ACC112 (cell line): ENCODE results near the gene SIK3.

Experiments used
- H2AFZ ChIP-seq: fragments of 200-600 bp; sonication (generic); one replicate; pipeline ENCODE4 v1.6.0; 2017; ENCODE audit warnings: antibody characterized with exemption, low read length; ENCODE audit not compliant: unreplicated experiment
- H3K27ac ChIP-seq: fragments of 200-600 bp; sonication (generic); 2 replicates; pipeline ENCODE4 v1.5.1; 2014; ENCODE audit warnings: low read depth, mild to moderate bottlenecking, antibody characterized with exemption, low read length, moderate library complexity
- H3K27me3 ChIP-seq: fragments of 200-600 bp; sonication (generic); 2 replicates; pipeline ENCODE4 v1.6.1; 2014; ENCODE audit warnings: mild to moderate bottlenecking, antibody characterized with exemption, low read length, moderate library complexity, mixed read lengths; ENCODE audit not compliant: insufficient read depth
- H3K36me3 ChIP-seq: fragments of 200-600 bp; sonication (generic); 2 replicates; pipeline ENCODE4 v1.6.1; 2016; ENCODE audit warnings: mild to moderate bottlenecking, antibody characterized with exemption, low read length, moderate library complexity, mixed read lengths; ENCODE audit not compliant: insufficient read depth
- H3K4me1 ChIP-seq: fragments of 200-600 bp; sonication (generic); one replicate; pipeline ENCODE4 v1.6.1; 2016; ENCODE audit warnings: low read length, mixed read lengths; ENCODE audit not compliant: insufficient read depth, unreplicated experiment, control insufficient read depth
- H3K4me3 ChIP-seq: fragments of 200-600 bp; sonication (generic); 2 replicates; pipeline ENCODE4 v1.5.1; 2014; ENCODE audit warnings: mild to moderate bottlenecking, low read depth, low read length
- H3K79me2 ChIP-seq: fragments of 200-600 bp; sonication (generic); one replicate; pipeline ENCODE4 v1.6.0; 2016; ENCODE audit warnings: low read length; ENCODE audit not compliant: control insufficient read depth, unreplicated experiment, insufficient read depth

SIK3 gene

GRCh38 chr11:116984589-116984988, 113.6 kb downstream of the SIK3 start:
- H3K4me3 ChIP-seq: peak overlapping the region; percentile 59
- H3K4me1 ChIP-seq: peaks cover 59% of the 10 kb centered on the region
- peaks cover 26% of the 10 kb centered on the region for H3K79me2 ChIP-seq
- no peaks in the 10 kb centered on the region for H3K36me3 ChIP-seq
- no peak overlapping the region for H2AFZ ChIP-seq
- H3K27me3 ChIP-seq: no peaks in the 10 kb centered on the region
- peak overlapping the region; percentile 96 for H3K27ac ChIP-seq

GRCh38 chr11:116984186-116984585, 114.0 kb downstream of the SIK3 start:
- Histone ChIP-seq H3K36me3 (no peaks in the 10 kb centered on the region), H3K4me1 (peaks cover 55% of the 10 kb centered on the region), H3K79me2 (peaks cover 22% of the 10 kb centered on the region), H3K4me3 (peak overlapping the region; percentile 59), H3K27me3 (no peaks in the 10 kb centered on the region), H3K27ac (peak overlapping the region; percentile 96), H2AFZ (no peak overlapping the region)

- H3K79me2 ChIP-seq: peaks cover 11% of the 10 kb centered on the region
Measured at GRCh38 chr11:116981266-116981885, 116.9 kb downstream of the SIK3 start.

GRCh38 chr11:116980136-116980793, 118.0 kb downstream of the SIK3 start:
- H3K27me3 ChIP-seq: no peaks in the 10 kb centered on the region
- peaks cover 4% of the 10 kb centered on the region for H3K79me2 ChIP-seq
- no peak overlapping the region for H2AFZ ChIP-seq
- no peak overlapping the region for H3K27ac ChIP-seq
- no peak overlapping the region for H3K4me3 ChIP-seq
- H3K4me1 ChIP-seq: peaks cover 27% of the 10 kb centered on the region
- H3K36me3 ChIP-seq: no peaks in the 10 kb centered on the region

More at GRCh38 chr11:116981266-116981885, 116.9 kb downstream of the SIK3 start:
- Histone ChIP-seq H3K36me3 (no peaks in the 10 kb centered on the region), H3K4me3 (no peak overlapping the region), H3K4me1 (peaks cover 38% of the 10 kb centered on the region), H2AFZ (no peak overlapping the region), H3K27me3 (no peaks in the 10 kb centered on the region), H3K27ac (0 out of 2 replicates have a peak overlapping the region, but pooled peaks have one; percentile 7)

GRCh38 chr11:116976941-116977570, 121.2 kb downstream of the SIK3 start:
- Histone ChIP-seq H3K79me2 (peaks cover 3% of the 10 kb centered on the region), H2AFZ (no peak overlapping the region), H3K4me3 (no peak overlapping the region), H3K4me1 (peaks cover 5% of the 10 kb centered on the region), H3K27me3 (no peaks in the 10 kb centered on the region), H3K27ac (no peak overlapping the region), H3K36me3 (no peaks in the 10 kb centered on the region)

GRCh38 chr11:116975661-116976060, 122.6 kb downstream of the SIK3 start:
- H3K4me1 ChIP-seq: peaks cover 5% of the 10 kb centered on the region
- no peak overlapping the region for H3K4me3 ChIP-seq
- no peaks in the 10 kb centered on the region for H3K36me3 ChIP-seq
- H3K27ac ChIP-seq: no peak overlapping the region
- peaks cover 3% of the 10 kb centered on the region for H3K79me2 ChIP-seq
- no peak overlapping the region for H2AFZ ChIP-seq
- no peaks in the 10 kb centered on the region for H3K27me3 ChIP-seq

- H2AFZ ChIP-seq: no peak overlapping the region
- H3K79me2 ChIP-seq: peaks cover 4% of the 10 kb centered on the region
- H3K36me3 ChIP-seq: no peaks in the 10 kb centered on the region
- H3K4me1 ChIP-seq: peaks cover 8% of the 10 kb centered on the region
- H3K27me3 ChIP-seq: no peaks in the 10 kb centered on the region
- H3K4me3 ChIP-seq: no peak overlapping the region
- no peak overlapping the region for H3K27ac ChIP-seq
Measured at GRCh38 chr11:116973270-116973669, 125.0 kb downstream of the SIK3 start.

GRCh38 chr11:116972691-116973090, 125.5 kb downstream of the SIK3 start:
- Histone ChIP-seq H3K79me2 (peaks cover 4% of the 10 kb centered on the region), H3K27ac (no peak overlapping the region)

GRCh38 chr11:116970485-116971292, 127.5 kb downstream of the SIK3 start:
- peaks cover 7% of the 10 kb centered on the region for H3K79me2 ChIP-seq
- H3K27ac ChIP-seq: no peak overlapping the region

More at GRCh38 chr11:116972691-116973090, 125.5 kb downstream of the SIK3 start:
- peaks cover 8% of the 10 kb centered on the region for H3K4me1 ChIP-seq
- no peak overlapping the region for H2AFZ ChIP-seq
- no peak overlapping the region for H3K4me3 ChIP-seq
- H3K36me3 ChIP-seq: no peaks in the 10 kb centered on the region
- no peaks in the 10 kb centered on the region for H3K27me3 ChIP-seq

GRCh38 chr11:116969694-116970093, 128.5 kb downstream of the SIK3 start:
- Histone ChIP-seq H2AFZ (no peak overlapping the region), H3K79me2 (peaks cover 7% of the 10 kb centered on the region), H3K36me3 (no peaks in the 10 kb centered on the region), H3K27ac (no peak overlapping the region), H3K4me3 (no peak overlapping the region), H3K4me1 (peaks cover 8% of the 10 kb centered on the region), H3K27me3 (no peaks in the 10 kb centered on the region)

More at GRCh38 chr11:116970485-116971292, 127.5 kb downstream of the SIK3 start:
- Histone ChIP-seq H3K36me3 (no peaks in the 10 kb centered on the region), H3K4me1 (peaks cover 8% of the 10 kb centered on the region), H2AFZ (no peak overlapping the region), H3K27me3 (no peaks in the 10 kb centered on the region), H3K4me3 (no peak overlapping the region)
